HCT116 (cell line): ENCODE data around the gene SPATA31E1. TPM values are rescaled to one million over a fixed set of nuclear protein-coding genes. Genes with fewer than 3 reads are reported as not detected.

Source experiments
- ATAC-seq: fragments of 200-7000 bp; cut with Tn5 transposase; 2 replicates; pipeline ENCODE4 v1.9.1; 2020; ENCODE audit warnings: mild to moderate bottlenecking, moderate library complexity
- BruUV-seq: library from RNA; stranded (reverse); fragments of 400-500 nt; replicated peaks from 2 replicates; lab custom pipeline; 2021; lab: Mats Ljungman, UMichigan
- CTCF ChIA-PET: fragments of 300-600 bp; sonication (Branson Sonifier 250); formaldehyde crosslinking; loops from one replicate; lab custom pipeline; 2021; ENCODE audit warnings: antibody characterized with exemption; lab: Charles Lee
- POLR2A ChIA-PET: fragments of 300-600, 350-600 bp; sonication (Branson Sonifier 250); formaldehyde crosslinking; loops from one replicate; lab custom pipeline; 2021; ENCODE audit warnings: antibody characterized with exemption; lab: Charles Lee
- RAD21 ChIA-PET, 2 experiments: fragments of 300-600 bp; sonication (Branson Sonifier 250); formaldehyde crosslinking; loops; one replicate each; lab custom pipeline; 2023; ENCODE audit warnings: low total read pairs in 2 of 2; ENCODE audit not compliant: uncharacterized antibody in 2 of 2, unreplicated experiment in 2 of 2, low non-redundant PET in 1 of 2; lab: Charles Lee
- DNase-seq: peaks from one replicate; pipeline ENCODE4 v3.0.0-alpha.2; 2010; ENCODE audit warnings: low read depth, low spot score
- H2AFZ ChIP-seq: fragments of 200-600 bp; shearing (Covaris generic), sonication (generic); 2 replicates; pipeline ENCODE4 v1.6.1; 2017; ENCODE audit warnings: low read depth, mixed run types, mixed read lengths, antibody characterized with exemption, low read length; ENCODE audit not compliant: poor library complexity, severe bottlenecking
- H3K27ac ChIP-seq: 2 replicates; pipeline ENCODE4 v1.5.1; 2012; ENCODE audit warnings: low read depth, low read length
- H3K27me3 ChIP-seq: fragments of 200-600 bp; sonication (generic); 2 replicates; pipeline ENCODE4 v1.6.1; 2016; ENCODE audit warnings: mixed run types, low read length, mixed read lengths; ENCODE audit not compliant: insufficient read depth
- H3K36me3 ChIP-seq, 2 experiments: fragments of 200-500 bp in 1 of 2; fragments of 200-600 bp in 1 of 2; sonication (Bioruptor generic) in 1 of 2; sonication (generic) in 1 of 2; 2 replicates each; pipeline versions ENCODE4 v1.5.1 to v1.6.1; 2014 to 2016; ENCODE audit warnings: low read length in 2 of 2, inconsistent platforms in 1 of 2, mixed read lengths in 1 of 2, mixed run types in 1 of 2; ENCODE audit not compliant: insufficient read depth in 2 of 2, control insufficient read depth in 1 of 2
- H3K4me1 ChIP-seq, 2 experiments: fragments of 200-600 bp in 1 of 2; sonication (generic) in 1 of 2; 2 replicates each; pipeline versions ENCODE4 v1.5.1 to v1.6.1; 2012 to 2017; ENCODE audit warnings: low read length in 2 of 2, inconsistent platforms in 1 of 2, mild to moderate bottlenecking in 1 of 2, mixed read lengths in 1 of 2, mixed run types in 1 of 2, moderate library complexity in 1 of 2; ENCODE audit not compliant: insufficient read depth in 2 of 2, control insufficient read depth in 1 of 2
- H3K4me2 ChIP-seq: fragments of 200-600 bp; sonication (generic); 2 replicates; pipeline ENCODE4 v1.6.1; 2017; ENCODE audit warnings: mixed run types, low read length, mixed read lengths
- H3K4me3 ChIP-seq, 2 experiments: fragments of 200-600 bp in 1 of 2; sonication (generic) in 1 of 2; replicated peaks in 1 of 2; 2 replicates each; pipeline ENCODE4 v1.5.1; 2011 to 2016; ENCODE audit warnings: low read length in 2 of 2, control low read depth in 1 of 2, low read depth in 1 of 2, mild to moderate bottlenecking in 1 of 2, mixed read lengths in 1 of 2, mixed run types in 1 of 2
- H3K79me2 ChIP-seq: fragments of 200-600 bp; sonication (generic); 2 replicates; pipeline ENCODE4 v1.6.1; 2017; ENCODE audit warnings: mild to moderate bottlenecking, mixed run types, low read length, moderate library complexity, mixed read lengths; ENCODE audit not compliant: insufficient read depth
- H3K9ac ChIP-seq: fragments of 200-600 bp; sonication (generic); 2 replicates; pipeline ENCODE4 v1.6.1; 2016; ENCODE audit warnings: low read length, mixed read lengths
- H3K9me2 ChIP-seq: fragments of 200-600 bp; sonication (generic), shearing (Covaris generic); 2 replicates; pipeline ENCODE4 v1.6.1; 2017; ENCODE audit warnings: mixed run types, mild to moderate bottlenecking, moderate library complexity; ENCODE audit not compliant: insufficient read depth
- H3K9me3 ChIP-seq, 2 experiments: fragments of 200-500 bp in 1 of 2; fragments of 200-600 bp in 1 of 2; sonication (Bioruptor generic) in 1 of 2; sonication (generic) in 1 of 2; 2 replicates each; pipeline ENCODE4 v1.6.1; 2014 to 2017; ENCODE audit warnings: low read length in 2 of 2, mixed read lengths in 2 of 2, inconsistent platforms in 1 of 2, low read depth in 1 of 2, mild to moderate bottlenecking in 1 of 2, mixed run types in 1 of 2, moderate library complexity in 1 of 2; ENCODE audit not compliant: control insufficient read depth in 1 of 2, insufficient read depth in 1 of 2
- H4K20me1 ChIP-seq: fragments of 200-600 bp; sonication (generic), shearing (Covaris generic); 2 replicates; pipeline ENCODE4 v1.6.1; 2017; ENCODE audit warnings: mixed run types, mild to moderate bottlenecking, moderate library complexity; ENCODE audit not compliant: insufficient read depth
- CEBPB ChIP-seq: IDR thresholded peaks from 2 replicates; pipeline ENCODE4 v1.6.1; 2012; ENCODE audit warnings: low read depth
- ELF1 ChIP-seq: IDR thresholded peaks from 2 replicates; pipeline ENCODE4 v1.6.1; 2012; ENCODE audit warnings: low read depth, borderline replicate concordance
- EZH2 ChIP-seq: fragments of 200-600 bp; sonication (generic); IDR thresholded peaks from 2 replicates; pipeline ENCODE4 v1.6.1; 2017; ENCODE audit warnings: antibody characterized with exemption, mixed run types
- FOSL1 ChIP-seq: IDR thresholded peaks from 2 replicates; pipeline ENCODE4 v1.6.1; 2012; ENCODE audit warnings: low read depth
- POLR2A ChIP-seq: IDR thresholded peaks from 2 replicates; pipeline ENCODE4 v1.7.0; 2011; ENCODE audit warnings: borderline replicate concordance; ENCODE audit not compliant: insufficient read depth, insufficient read length; ENCODE audit errors: extremely low read depth
- POLR2AphosphoS5 ChIP-seq: IDR thresholded peaks from 2 replicates; pipeline ENCODE4 v1.6.1; 2011; ENCODE audit warnings: mild to moderate bottlenecking, low read depth, low read length, moderate library complexity
- RAD21 ChIP-seq: IDR thresholded peaks from 2 replicates; pipeline ENCODE4 v1.6.1; 2012; ENCODE audit warnings: low read depth, mild to moderate bottlenecking
- SP1 ChIP-seq: IDR thresholded peaks from 2 replicates; pipeline ENCODE4 v1.6.1; 2012; ENCODE audit warnings: low read depth
- YY1 ChIP-seq: IDR thresholded peaks from 2 replicates; pipeline ENCODE4 v1.6.1; 2011; ENCODE audit warnings: low read length, low read depth, moderate library complexity, mild to moderate bottlenecking; ENCODE audit not compliant: insufficient replicate concordance; ENCODE audit errors: extremely low read depth
- ZFX ChIP-seq: fragments of 450-650 bp; IDR thresholded peaks from 2 replicates; pipeline ENCODE4 v1.6.1; 2017
- ZNF274 ChIP-seq: fragments of 200-500 bp; sonication (Bioruptor generic); IDR thresholded peaks from 2 replicates; pipeline ENCODE4 v1.6.1; 2014; ENCODE audit warnings: mild to moderate bottlenecking, low read depth, low read length, inconsistent platforms
- intact Hi-C: fragments of 100-400 bp; cut with micrococcal nuclease; formaldehyde crosslinking; loops from 2 replicates; pipeline ENCODE4 v1.10.0; 2022
- total RNA-seq: library from RNA; stranded (reverse); gene quantifications from one replicate; pipeline ENCODE4 v1.2.1, GENCODE V29; 2021; ENCODE audit not compliant: unreplicated experiment
- TF ChIP-seq, protein P1 (sequence below): IDR thresholded peaks from 2 replicates; pipeline ENCODE4 v1.6.1; 2012; ENCODE audit warnings: low read depth
- TF ChIP-seq, protein P2 (sequence below), 3 experiments: fragments of 200-600 bp in 1 of 3; sonication (generic) in 1 of 3; IDR thresholded peaks in 2 of 3; conservative IDR thresholded peaks in 1 of 3; 2 replicates each; pipeline ENCODE4 v1.5.1; 2012 to 2017; ENCODE audit warnings: low read depth in 2 of 3, low read length in 2 of 3, antibody characterized with exemption in 1 of 3, borderline replicate concordance in 1 of 3, control low read depth in 1 of 3, mild to moderate bottlenecking in 1 of 3, mixed read lengths in 1 of 3, mixed run types in 1 of 3, moderate library complexity in 1 of 3; ENCODE audit not compliant: insufficient read depth in 1 of 3
- TF ChIP-seq, protein P3 (sequence below): IDR thresholded peaks from 2 replicates; pipeline ENCODE4 v1.6.1; 2012
- TF ChIP-seq, protein P4 (sequence below): IDR thresholded peaks from 2 replicates; pipeline ENCODE4 v1.6.1; 2011; ENCODE audit warnings: mild to moderate bottlenecking, low read length, moderate library complexity; ENCODE audit not compliant: insufficient replicate concordance; ENCODE audit errors: extremely low read depth

SPATA31E1 gene
- total RNA-seq, 1 experiment from 2014 or later = not detected

DNA sequence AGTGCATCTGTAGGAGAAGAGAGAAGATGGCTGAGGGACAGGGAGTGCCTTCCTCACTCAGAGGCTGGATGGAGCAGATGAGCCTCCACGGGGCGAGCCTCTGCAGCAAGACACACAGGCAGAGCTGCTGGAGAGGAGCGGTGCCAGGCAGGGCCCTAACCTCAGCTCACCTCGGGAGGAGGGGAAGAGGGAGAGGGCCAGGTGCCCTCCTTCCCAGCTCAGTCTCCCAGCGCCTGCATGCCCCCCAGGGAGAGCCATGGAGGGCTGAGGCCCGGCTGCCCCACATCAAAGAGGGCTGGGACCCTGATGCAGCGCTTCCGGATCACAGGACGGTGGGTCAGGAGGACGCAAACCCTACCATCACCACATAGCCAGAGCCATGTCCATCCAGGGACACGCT lies 13.6 kb upstream of the SPATA31E1 start:
- RAD21 ChIA-PET = no interaction called here
- POLR2A ChIA-PET = no interaction called here
- Histone ChIP-seq H3K27ac (no peak overlapping the region), H3K4me2 (no peak overlapping the region), H3K4me3 (no peak overlapping the region), H4K20me1 (no peaks in the 10 kb centered on the region), H3K9ac (no peak overlapping the region), H3K4me1 (peaks cover 0 to 12% of the 10 kb centered on the region in 2 experiments; a peak in 2 of 4 replicates)
- TF ChIP-seq, protein P1, sequence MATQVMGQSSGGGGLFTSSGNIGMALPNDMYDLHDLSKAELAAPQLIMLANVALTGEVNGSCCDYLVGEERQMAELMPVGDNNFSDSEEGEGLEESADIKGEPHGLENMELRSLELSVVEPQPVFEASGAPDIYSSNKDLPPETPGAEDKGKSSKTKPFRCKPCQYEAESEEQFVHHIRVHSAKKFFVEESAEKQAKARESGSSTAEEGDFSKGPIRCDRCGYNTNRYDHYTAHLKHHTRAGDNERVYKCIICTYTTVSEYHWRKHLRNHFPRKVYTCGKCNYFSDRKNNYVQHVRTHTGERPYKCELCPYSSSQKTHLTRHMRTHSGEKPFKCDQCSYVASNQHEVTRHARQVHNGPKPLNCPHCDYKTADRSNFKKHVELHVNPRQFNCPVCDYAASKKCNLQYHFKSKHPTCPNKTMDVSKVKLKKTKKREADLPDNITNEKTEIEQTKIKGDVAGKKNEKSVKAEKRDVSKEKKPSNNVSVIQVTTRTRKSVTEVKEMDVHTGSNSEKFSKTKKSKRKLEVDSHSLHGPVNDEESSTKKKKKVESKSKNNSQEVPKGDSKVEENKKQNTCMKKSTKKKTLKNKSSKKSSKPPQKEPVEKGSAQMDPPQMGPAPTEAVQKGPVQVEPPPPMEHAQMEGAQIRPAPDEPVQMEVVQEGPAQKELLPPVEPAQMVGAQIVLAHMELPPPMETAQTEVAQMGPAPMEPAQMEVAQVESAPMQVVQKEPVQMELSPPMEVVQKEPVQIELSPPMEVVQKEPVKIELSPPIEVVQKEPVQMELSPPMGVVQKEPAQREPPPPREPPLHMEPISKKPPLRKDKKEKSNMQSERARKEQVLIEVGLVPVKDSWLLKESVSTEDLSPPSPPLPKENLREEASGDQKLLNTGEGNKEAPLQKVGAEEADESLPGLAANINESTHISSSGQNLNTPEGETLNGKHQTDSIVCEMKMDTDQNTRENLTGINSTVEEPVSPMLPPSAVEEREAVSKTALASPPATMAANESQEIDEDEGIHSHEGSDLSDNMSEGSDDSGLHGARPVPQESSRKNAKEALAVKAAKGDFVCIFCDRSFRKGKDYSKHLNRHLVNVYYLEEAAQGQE = no peak
- TF ChIP-seq, protein P2, sequence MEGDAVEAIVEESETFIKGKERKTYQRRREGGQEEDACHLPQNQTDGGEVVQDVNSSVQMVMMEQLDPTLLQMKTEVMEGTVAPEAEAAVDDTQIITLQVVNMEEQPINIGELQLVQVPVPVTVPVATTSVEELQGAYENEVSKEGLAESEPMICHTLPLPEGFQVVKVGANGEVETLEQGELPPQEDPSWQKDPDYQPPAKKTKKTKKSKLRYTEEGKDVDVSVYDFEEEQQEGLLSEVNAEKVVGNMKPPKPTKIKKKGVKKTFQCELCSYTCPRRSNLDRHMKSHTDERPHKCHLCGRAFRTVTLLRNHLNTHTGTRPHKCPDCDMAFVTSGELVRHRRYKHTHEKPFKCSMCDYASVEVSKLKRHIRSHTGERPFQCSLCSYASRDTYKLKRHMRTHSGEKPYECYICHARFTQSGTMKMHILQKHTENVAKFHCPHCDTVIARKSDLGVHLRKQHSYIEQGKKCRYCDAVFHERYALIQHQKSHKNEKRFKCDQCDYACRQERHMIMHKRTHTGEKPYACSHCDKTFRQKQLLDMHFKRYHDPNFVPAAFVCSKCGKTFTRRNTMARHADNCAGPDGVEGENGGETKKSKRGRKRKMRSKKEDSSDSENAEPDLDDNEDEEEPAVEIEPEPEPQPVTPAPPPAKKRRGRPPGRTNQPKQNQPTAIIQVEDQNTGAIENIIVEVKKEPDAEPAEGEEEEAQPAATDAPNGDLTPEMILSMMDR (IDR thresholded peaks at IDR 0.05 in 2 of 3, conservative IDR thresholded peaks at IDR 0.05 in 1 of 3; ENCODE audit: borderline replicate concordance in 1 of 3, insufficient read depth in 1 of 3, low read depth in 2 of 3, low read length in 2 of 3) = no peak
- no peak for TF ChIP-seq ELF1
- TF ChIP-seq, protein P3, sequence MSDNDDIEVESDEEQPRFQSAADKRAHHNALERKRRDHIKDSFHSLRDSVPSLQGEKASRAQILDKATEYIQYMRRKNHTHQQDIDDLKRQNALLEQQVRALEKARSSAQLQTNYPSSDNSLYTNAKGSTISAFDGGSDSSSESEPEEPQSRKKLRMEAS = no peak
- no peak for TF ChIP-seq FOSL1
- TF ChIP-seq ZFX = no peak
- TF ChIP-seq YY1 = no peak
- TF ChIP-seq EZH2 = no peak
- TF ChIP-seq RAD21 = no peak
- TF ChIP-seq POLR2AphosphoS5 = no peak
- TF ChIP-seq, protein P4, sequence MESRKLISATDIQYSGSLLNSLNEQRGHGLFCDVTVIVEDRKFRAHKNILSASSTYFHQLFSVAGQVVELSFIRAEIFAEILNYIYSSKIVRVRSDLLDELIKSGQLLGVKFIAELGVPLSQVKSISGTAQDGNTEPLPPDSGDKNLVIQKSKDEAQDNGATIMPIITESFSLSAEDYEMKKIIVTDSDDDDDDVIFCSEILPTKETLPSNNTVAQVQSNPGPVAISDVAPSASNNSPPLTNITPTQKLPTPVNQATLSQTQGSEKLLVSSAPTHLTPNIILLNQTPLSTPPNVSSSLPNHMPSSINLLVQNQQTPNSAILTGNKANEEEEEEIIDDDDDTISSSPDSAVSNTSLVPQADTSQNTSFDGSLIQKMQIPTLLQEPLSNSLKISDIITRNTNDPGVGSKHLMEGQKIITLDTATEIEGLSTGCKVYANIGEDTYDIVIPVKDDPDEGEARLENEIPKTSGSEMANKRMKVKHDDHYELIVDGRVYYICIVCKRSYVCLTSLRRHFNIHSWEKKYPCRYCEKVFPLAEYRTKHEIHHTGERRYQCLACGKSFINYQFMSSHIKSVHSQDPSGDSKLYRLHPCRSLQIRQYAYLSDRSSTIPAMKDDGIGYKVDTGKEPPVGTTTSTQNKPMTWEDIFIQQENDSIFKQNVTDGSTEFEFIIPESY = no peak
- TF ChIP-seq POLR2A = no peak
- TF ChIP-seq CEBPB = no peak
- TF ChIP-seq ZNF274 = no peak
- TF ChIP-seq SP1 = no peak
- TF ChIP-seq, all 23 proteins: peak for 0
- ATAC-seq (0 out of 2 replicates have a peak, but pooled peaks have one; percentile 7), DNase-seq (no peak)
- Histone ChIP-seq H3K36me3 (no peaks in the 10 kb centered on the region), H3K27me3 (no peaks in the 10 kb centered on the region), H3K79me2 (no peaks in the 10 kb centered on the region), H2AFZ (no peak overlapping the region), H3K9me2 (no peaks in the 10 kb centered on the region), H3K9me3 (no peaks in the 10 kb centered on the region)
- CTCF ChIA-PET = no interaction called here
- intact Hi-C loops = no loop called here
- no TSS peak for BruUV-seq
